Epithelial cell of proximal tubule (primary cell): ENCODE data around the gene SMARCA4. TPM values are rescaled to one million over a fixed set of nuclear protein-coding genes. Genes with fewer than 3 reads are reported as not detected.

Experiments used
- DNase-seq: peaks from one replicate; pipeline ENCODE4 v3.0.0-alpha.2; 2011; ENCODE audit warnings: low read depth
- H3K4me3 ChIP-seq: 2 replicates; pipeline ENCODE4 v1.5.1; 2011; ENCODE audit warnings: low read depth, mild to moderate bottlenecking, low read length
- CTCF ChIP-seq: conservative IDR thresholded peaks from 2 replicates; pipeline ENCODE4 v1.5.1; 2012; ENCODE audit warnings: low read depth, mild to moderate bottlenecking, low read length
- total RNA-seq: library from RNA; depleted of rRNA; stranded (reverse); fragments of >200 nt; gene quantifications from 2 replicates; pipeline ENCODE4 v1.2.3, GENCODE V29; 2015

The SMARCA4 gene
- total RNA-seq, 1 donor from 2014 or later = 156 TPM

GRCh38 chr19:11020982-11021759, 60.3 kb downstream of the SMARCA4 start:
- no peak overlapping the region for H3K4me3 ChIP-seq
- no peak for TF ChIP-seq CTCF
- DNase-seq = no peak

DNA sequence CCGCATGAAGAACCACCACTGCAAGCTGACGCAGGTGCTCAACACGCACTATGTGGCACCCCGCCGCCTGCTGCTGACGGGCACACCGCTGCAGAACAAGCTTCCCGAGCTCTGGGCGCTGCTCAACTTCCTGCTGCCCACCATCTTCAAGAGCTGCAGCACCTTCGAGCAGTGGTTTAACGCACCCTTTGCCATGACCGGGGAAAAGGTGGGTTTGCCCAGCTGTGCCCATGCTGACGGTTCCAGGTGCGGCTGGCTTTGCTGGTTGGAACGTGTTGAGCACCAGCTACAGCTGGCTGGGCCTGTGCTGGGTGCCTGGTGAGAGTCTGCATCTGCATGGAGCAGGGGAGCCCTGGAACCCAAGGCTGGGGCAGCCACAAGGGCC, 60.9 kb downstream of the SMARCA4 start:
- no peak for TF ChIP-seq CTCF
- DNase-seq = no peak

DNA sequence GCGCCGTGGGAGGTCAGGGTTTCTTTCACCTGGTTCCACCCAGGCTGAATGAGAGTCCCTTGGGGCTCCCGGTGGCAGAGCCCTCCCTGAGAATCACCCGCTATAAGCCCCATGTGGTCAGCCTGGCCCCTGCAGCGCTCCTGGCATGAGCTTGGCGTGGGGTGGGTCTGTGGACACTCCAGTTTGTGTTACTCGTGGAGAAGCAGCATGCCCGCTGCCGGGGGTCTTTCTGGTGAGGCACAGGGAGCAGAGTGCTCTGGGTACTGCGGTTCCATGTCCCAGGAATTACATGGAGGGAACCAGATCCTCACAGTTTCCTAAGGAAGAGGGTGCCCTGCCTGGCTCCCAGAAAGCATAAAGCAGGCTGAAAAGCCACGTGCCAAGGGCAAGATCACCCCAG, 62.2 kb downstream of the SMARCA4 start:
- TF ChIP-seq CTCF = no peak
- no peak for DNase-seq
- H3K4me3 ChIP-seq = no peak overlapping the region

More for the DNA sequence above, 60.9 kb downstream of the SMARCA4 start:
- H3K4me3 ChIP-seq = no peak overlapping the region

DNA sequence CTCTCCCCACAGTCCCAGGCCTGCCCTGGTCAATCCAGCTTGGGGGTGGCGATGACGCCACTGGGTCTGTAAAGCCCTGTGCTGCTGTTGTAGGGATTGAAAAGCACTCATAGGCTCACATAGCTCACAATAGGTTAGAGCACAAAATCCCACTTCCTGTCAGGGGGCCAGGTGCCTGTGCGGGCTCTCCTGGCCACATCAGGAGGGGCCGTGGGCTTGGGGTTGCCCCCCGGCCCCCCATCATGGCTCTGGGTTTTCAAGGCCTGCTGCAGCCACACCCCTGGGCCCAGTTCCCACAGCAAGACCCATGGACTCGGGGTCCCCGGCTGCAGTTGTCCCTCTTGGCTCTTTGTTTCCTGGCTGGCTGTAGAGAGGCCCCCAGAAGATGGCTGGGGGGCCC, 62.9 kb downstream of the SMARCA4 start:
- no peak for DNase-seq
- no peak for TF ChIP-seq CTCF
- H3K4me3 ChIP-seq = no peak overlapping the region

GRCh38 chr19:11024259-11024658, 63.4 kb downstream of the SMARCA4 start:
- no peak overlapping the region for H3K4me3 ChIP-seq
- TF ChIP-seq CTCF = no peak
- DNase-seq = no peak

DNA sequence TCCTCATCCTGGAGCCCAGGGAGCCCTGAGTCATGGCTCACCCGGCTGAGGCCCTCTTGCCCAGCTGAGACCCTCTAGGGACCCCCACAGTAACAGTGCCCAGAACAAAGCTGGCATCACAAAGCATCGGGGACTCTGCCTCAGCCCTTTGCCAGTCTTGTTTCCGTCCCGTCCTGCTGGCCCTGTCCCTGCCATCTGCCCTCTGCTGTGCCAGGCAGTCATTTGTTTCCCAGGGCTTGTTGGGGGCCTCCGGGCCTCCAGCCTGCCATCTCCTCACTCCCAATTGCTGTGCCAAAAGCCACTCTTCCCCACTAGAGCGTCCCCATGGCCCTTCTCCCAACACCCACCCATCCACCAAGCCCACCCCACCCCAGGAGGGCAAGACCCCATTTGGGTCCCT, 64.2 kb downstream of the SMARCA4 start:
- H3K4me3 ChIP-seq = no peak overlapping the region
- DNase-seq = no peak
- TF ChIP-seq CTCF = no peak

GRCh38 chr19:11025445-11025844, 64.6 kb downstream of the SMARCA4 start:
- no peak for TF ChIP-seq CTCF
- no peak for DNase-seq
- H3K4me3 ChIP-seq = no peak overlapping the region
